ENCODE measurements around the gene SVIL. TPM values are rescaled to one million over a fixed set of nuclear protein-coding genes. Genes with fewer than 3 reads are reported as not detected.
A peak's percentile ranks its signal among the peaks of the same experiment; 100 is the strongest.

The SVIL gene
- 21.6 and 25.1 TPM in 2 replicates for total RNA-seq (ENCODE audit: low replicate concordance)

- Histone ChIP-seq H3K27ac (peak within 1 kb of the TSS; percentile 29), H2AFZ (replicated peaks) (no peak within 1 kb of the TSS), H3K9ac (no peak within 1 kb of the TSS), H4K20me1 (ENCODE audit: low read depth) (no peaks in the 10 kb centered on the region), H3K9me3 (ENCODE audit: low read depth) (no peaks in the 10 kb centered on the region), H3K4me1 (peaks cover 34% of the 10 kb centered on the region), H3K4me3 (peak within 1 kb of the TSS; percentile 2), H3K79me2 (ENCODE audit: low read depth) (peaks cover 21% of the 10 kb centered on the region), H3K36me3 (no peaks in the 10 kb centered on the region), H3F3A (ENCODE audit: low read depth) (peaks cover 21% of the 10 kb centered on the region), H3K27me3 (no peaks in the 10 kb centered on the region), H3K4me2 (peak within 1 kb of the TSS; percentile 51)
- Mint-ChIP-seq H3K27ac (no peak within 1 kb of the TSS), H3K4me3 (no peak within 1 kb of the TSS), H3K36me3 (peaks cover 8% of the 10 kb centered on the region), H3K27me3 (ENCODE audit: insufficient read depth, low read depth) (peaks cover 5% of the 10 kb centered on the region), H3K9me3 (peaks cover 5% of the 10 kb centered on the region), H3K4me1 (peaks cover 28% of the 10 kb centered on the region)
- peak; percentile 32 for DNase-seq (ENCODE audit: low spot score)
- TF ChIP-seq EZH2 (IDR thresholded peaks at IDR 0.05) (no peak), CTCF (IDR thresholded peaks at IDR 0.05) (no peak), EZH2phosphoT487 (IDR thresholded peaks at IDR 0.05) (no peak)
Observed at GRCh38 chr10:29634764-29635625, at the start of gene SVIL. TSS of gene SVIL (minus strand) at chr10:29634971. CDS start at chr10:29555058, 79,913 bp downstream.

- Histone ChIP-seq H3K9ac (no peak overlapping the region), H3K27ac (no peak overlapping the region), H3K36me3 (no peaks in the 10 kb centered on the region), H3K4me1 (no peaks in the 10 kb centered on the region), H4K20me1 (ENCODE audit: low read depth) (peaks cover 2% of the 10 kb centered on the region), H3K4me2 (no peak overlapping the region), H3K4me3 (no peak overlapping the region), H3F3A (ENCODE audit: low read depth) (no peaks in the 10 kb centered on the region), H3K27me3 (no peaks in the 10 kb centered on the region), H3K79me2 (ENCODE audit: low read depth) (peaks cover 4% of the 10 kb centered on the region), H2AFZ (replicated peaks) (no peak overlapping the region), H3K9me3 (ENCODE audit: low read depth) (no peaks in the 10 kb centered on the region)
- Mint-ChIP-seq H3K27me3 (ENCODE audit: insufficient read depth, low read depth) (no peaks in the 10 kb centered on the region), H3K9me3 (peaks cover 13% of the 10 kb centered on the region), H3K4me1 (peaks cover 11% of the 10 kb centered on the region), H3K27ac (no peak overlapping the region), H3K36me3 (peaks cover 59% of the 10 kb centered on the region), H3K4me3 (no peak overlapping the region)
- no peak for DNase-seq (ENCODE audit: low spot score)
- TF ChIP-seq EZH2 (IDR thresholded peaks at IDR 0.05) = no peak
- no peak for TF ChIP-seq EZH2phosphoT487 (IDR thresholded peaks at IDR 0.05)
- TF ChIP-seq CTCF (IDR thresholded peaks at IDR 0.05) = no peak
Observed at GRCh38 chr10:29681676-29682448, 47.1 kb upstream of the SVIL start.

- peaks cover 65% of the 10 kb centered on the region for H3K36me3 Mint-ChIP-seq
- H3K9ac ChIP-seq = no peak overlapping the region
- H3K4me3 ChIP-seq = no peak overlapping the region
- H4K20me1 ChIP-seq (ENCODE audit: low read depth) = no peaks in the 10 kb centered on the region
- no peaks in the 10 kb centered on the region for H3K36me3 ChIP-seq
- no peaks in the 10 kb centered on the region for H3K27me3 Mint-ChIP-seq (ENCODE audit: insufficient read depth, low read depth)
- H3K4me3 Mint-ChIP-seq = no peak overlapping the region
- no peaks in the 10 kb centered on the region for H3K9me3 ChIP-seq (ENCODE audit: low read depth)
- no peak overlapping the region for H3K27ac ChIP-seq
- no peaks in the 10 kb centered on the region for H3K27me3 ChIP-seq
- no peaks in the 10 kb centered on the region for H3K4me1 ChIP-seq
- H3K4me1 Mint-ChIP-seq = peaks cover 6% of the 10 kb centered on the region
- H3K9me3 Mint-ChIP-seq = peaks cover 26% of the 10 kb centered on the region
- no peak overlapping the region for H2AFZ ChIP-seq (replicated peaks)
- peak overlapping the region; percentile 9 for H3K27ac Mint-ChIP-seq
- no peak overlapping the region for H3K4me2 ChIP-seq
- no peak for DNase-seq (ENCODE audit: low spot score)
- TF ChIP-seq EZH2phosphoT487 (IDR thresholded peaks at IDR 0.05) (no peak), CTCF (IDR thresholded peaks at IDR 0.05) (no peak), EZH2 (IDR thresholded peaks at IDR 0.05) (no peak)
- H3K79me2 ChIP-seq (ENCODE audit: low read depth) = no peaks in the 10 kb centered on the region
- no peaks in the 10 kb centered on the region for H3F3A ChIP-seq (ENCODE audit: low read depth)
Observed at GRCh38 chr10:29680091-29680490, 45.3 kb upstream of the SVIL start.
